ENCODE measurements around the gene PLPP7. TPM values are rescaled to one million over a fixed set of nuclear protein-coding genes. Genes with fewer than 3 reads are reported as not detected.
A peak's percentile ranks its signal among the peaks of the same experiment; 100 is the strongest.
"Not testable (repeated sequence)": the region's sequence is repeated elsewhere in the genome, so short reads cannot be mapped to it uniquely, and the experiment has no call there.

The PLPP7 gene
- total and polyA plus RNA-seq, 7 experiments from 2014 or later, result 0.12 to 0.71 (median 0.19) TPM; not detected in 1

DNA sequence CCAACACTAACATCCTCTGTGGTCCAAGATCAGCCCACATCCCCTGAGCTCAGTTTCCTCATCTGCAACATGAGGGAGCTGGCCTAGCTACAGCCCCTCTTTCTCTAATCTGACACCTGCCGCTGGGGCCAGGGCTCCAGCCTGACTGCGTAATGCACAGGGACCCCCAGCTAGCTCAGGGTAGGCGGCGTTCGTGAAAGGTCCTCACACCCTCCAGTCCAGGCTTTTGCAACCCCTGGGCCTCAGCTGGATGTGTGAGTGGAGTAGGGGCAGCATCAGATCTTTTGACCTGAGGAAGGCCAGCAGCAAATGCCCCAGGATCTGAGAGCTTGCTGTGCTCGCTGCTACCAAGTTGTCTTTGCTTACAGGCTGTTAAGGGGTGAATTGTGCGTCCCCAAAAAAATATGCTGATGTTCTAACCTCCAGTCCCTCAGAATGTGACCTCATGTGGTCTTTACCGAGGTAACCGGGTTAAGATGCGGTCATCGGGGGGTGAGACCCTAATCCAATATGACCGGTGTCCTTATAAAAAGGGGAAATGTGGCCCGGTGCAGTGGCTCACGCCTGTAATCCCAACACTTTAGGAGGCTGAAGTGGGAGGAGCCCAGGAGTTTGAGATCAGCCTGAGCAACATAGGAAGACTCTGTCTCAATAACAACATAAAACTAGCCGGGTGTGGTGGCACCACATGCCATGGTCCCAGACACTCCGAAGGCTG is 47.8 kb downstream of the PLPP7 start:
- ChIA-PET POLR2A (interaction anchor here (0.6 kb wide), 1 partner anchor 103 kb away, joined by 3 read pairs; no protein-coding TSS in a partner anchor), CTCF (interaction anchor here (1.0 to 9.8 kb wide), 11 partner anchors 9 to 170 kb away, joined by 3 to 147 read pairs (median 4); no protein-coding TSS in a partner anchor)
- intact Hi-C loops (cut with micrococcal nuclease), result loop anchor here (2.0 to 5.0 kb wide), 3 partner anchors 58 to 98 kb away; partner anchors contain the start of gene FAM78A (in 1 of the 2)
- no peaks in the 10 kb centered on the region for H3K36me3 ChIP-seq (ENCODE audit: control insufficient read depth in 2 of 3, insufficient read depth in 3 of 3, low read length in 3 of 3)
- DNase-seq (no peak), ATAC-seq (no peak)
- Mint-ChIP-seq H3K27me3 (peaks cover 0 to 24% (median 0%) of the 10 kb centered on the region in 5 donors), H3K36me3 (no peaks in the 10 kb centered on the region), H3K4me1 (peaks cover 4 to 7% (median 4%) of the 10 kb centered on the region in 7 donors), H3K27ac (peak overlapping the region in 1 of 9 donors; percentile 25), H3K9me3 (no peaks in the 10 kb centered on the region), H3K4me3 (no peak overlapping the region)
- H3K9me3 ChIP-seq (ENCODE audit: control insufficient read depth in 2 of 3, low read length in 3 of 3), result no peaks in the 10 kb centered on the region
- H3K27ac ChIP-seq (ENCODE audit: low read depth, low read length), result no peak overlapping the region
- no peaks in the 10 kb centered on the region for H3K27me3 ChIP-seq (ENCODE audit: control insufficient read depth in 2 of 2, insufficient read depth in 2 of 2, low read length in 2 of 2)
- H3K4me3 ChIP-seq (ENCODE audit: low read length), result no peak overlapping the region
- peaks cover 0 to 3% of the 10 kb centered on the region in 2 donors for H3K4me1 ChIP-seq (ENCODE audit: control insufficient read depth in 2 of 2, insufficient read depth in 2 of 2, low read length in 2 of 2)

DNA sequence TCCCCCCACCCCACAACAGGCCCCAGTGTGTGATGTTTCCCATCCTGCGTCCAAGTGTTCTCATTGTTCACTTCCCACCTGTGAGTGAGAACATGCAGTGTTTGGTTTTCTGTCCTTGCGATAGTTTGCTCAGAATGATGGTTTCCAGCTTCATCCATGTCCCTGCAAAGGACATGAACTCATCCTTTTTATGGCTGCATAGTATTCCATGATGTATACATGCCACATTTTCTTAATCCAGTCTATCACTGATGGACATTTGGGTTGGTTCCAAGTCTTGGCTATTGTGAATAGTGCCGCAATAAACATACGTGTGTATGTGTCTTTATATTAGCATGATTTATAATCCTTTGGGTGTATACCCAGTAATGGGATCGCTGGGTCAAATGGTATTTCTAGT is 49.7 kb downstream of the PLPP7 start:
- POLR2A ChIA-PET; H3K4me3 Mint-ChIP-seq; H3K36me3 Mint-ChIP-seq; H3K27ac Mint-ChIP-seq; CTCF ChIA-PET; H3K4me1 Mint-ChIP-seq; H3K36me3 ChIP-seq (ENCODE audit: control insufficient read depth in 2 of 3, insufficient read depth in 3 of 3, low read length in 3 of 3); H3K4me3 ChIP-seq (ENCODE audit: low read length); ATAC-seq; H3K9me3 Mint-ChIP-seq; H3K4me1 ChIP-seq (ENCODE audit: control insufficient read depth in 2 of 2, insufficient read depth in 2 of 2, low read length in 2 of 2); H3K9me3 ChIP-seq (ENCODE audit: control insufficient read depth in 2 of 3, low read length in 3 of 3); H3K27ac ChIP-seq (ENCODE audit: low read depth, low read length); H3K27me3 ChIP-seq (ENCODE audit: control insufficient read depth in 2 of 2, insufficient read depth in 2 of 2, low read length in 2 of 2); DNase-seq: not testable (repeated sequence)
- intact Hi-C loops (cut with micrococcal nuclease), result loop anchor here in 1 of 2 donors (5.0 kb wide), 1 partner anchor 62 kb away; the partner anchor contains the start of gene FAM78A
- peaks cover 0 to 42% (median 6%) of the 10 kb centered on the region in 5 donors for H3K27me3 Mint-ChIP-seq

DNA sequence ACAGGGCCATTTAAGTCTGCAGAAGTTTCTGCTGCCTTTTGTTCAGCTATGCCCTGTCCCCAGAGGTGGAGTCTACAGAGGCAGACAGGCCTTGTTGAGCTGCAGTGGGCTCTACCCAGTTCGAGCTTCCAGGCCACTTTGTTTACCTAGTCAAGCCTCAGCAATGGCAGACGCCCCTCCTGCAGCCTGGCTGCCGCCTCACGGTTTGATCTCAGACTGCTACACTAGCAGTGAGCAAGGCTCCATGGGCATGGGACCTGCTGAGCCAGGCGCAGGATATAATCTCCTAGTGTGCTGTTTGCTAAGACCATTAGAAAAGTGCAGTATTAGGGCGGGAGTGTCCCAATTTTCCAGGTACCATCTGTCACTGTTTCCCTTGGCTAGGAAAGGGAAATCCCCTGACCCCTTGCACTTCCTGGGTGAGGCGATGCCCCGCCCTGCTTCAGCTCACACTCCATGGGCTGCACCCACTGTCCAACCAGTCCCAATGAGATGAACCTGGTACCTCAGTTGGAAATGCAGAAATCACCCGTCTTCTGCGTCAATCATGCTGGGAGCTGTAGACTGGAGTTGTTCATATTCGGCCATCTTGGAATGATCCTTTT is 55.5 kb downstream of the PLPP7 start:
- ATAC-seq; DNase-seq; H3K4me3 ChIP-seq (ENCODE audit: low read length); H3K9me3 ChIP-seq (ENCODE audit: control insufficient read depth in 2 of 3, low read length in 3 of 3); H3K36me3 Mint-ChIP-seq; H3K36me3 ChIP-seq (ENCODE audit: control insufficient read depth in 2 of 3, insufficient read depth in 3 of 3, low read length in 3 of 3); H3K4me3 Mint-ChIP-seq; POLR2A ChIA-PET; H3K27ac ChIP-seq (ENCODE audit: low read depth, low read length); H3K27ac Mint-ChIP-seq; H3K9me3 Mint-ChIP-seq; intact Hi-C loops (cut with micrococcal nuclease); H3K4me1 ChIP-seq (ENCODE audit: control insufficient read depth in 2 of 2, insufficient read depth in 2 of 2, low read length in 2 of 2); H3K27me3 ChIP-seq (ENCODE audit: control insufficient read depth in 2 of 2, insufficient read depth in 2 of 2, low read length in 2 of 2): not testable (repeated sequence)
- CTCF ChIA-PET, result interaction anchor here (0.6 kb wide), 2 partner anchors 33 to 245 kb away, joined by 3 read pairs; no protein-coding TSS in a partner anchor
- peaks cover 0 to 11% (median 7%) of the 10 kb centered on the region in 7 donors for H3K4me1 Mint-ChIP-seq
- peaks cover 0 to 41% (median 6%) of the 10 kb centered on the region in 5 donors for H3K27me3 Mint-ChIP-seq

DNA sequence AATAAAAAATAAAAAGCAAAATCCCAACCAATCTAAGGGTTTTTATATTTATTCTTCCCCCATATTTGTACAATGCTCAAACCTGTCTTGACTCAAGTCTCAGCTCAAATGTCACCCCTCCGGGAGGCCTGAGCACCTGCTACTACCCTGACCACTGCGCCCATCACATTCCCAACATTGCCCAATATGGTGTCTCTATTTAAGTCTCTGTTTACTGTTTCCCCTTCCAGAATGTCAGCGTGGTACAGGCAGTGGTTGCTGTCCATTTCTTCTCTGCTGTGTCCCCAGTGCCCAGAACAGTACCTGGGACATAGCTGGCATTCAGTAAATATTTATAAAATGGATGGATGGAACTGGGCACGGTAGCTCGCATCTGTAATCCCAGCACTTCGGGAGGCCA is 57.0 kb downstream of the PLPP7 start:
- Histone ChIP-seq H3K36me3 (ENCODE audit: control insufficient read depth in 2 of 3, insufficient read depth in 3 of 3, low read length in 3 of 3) (no peaks in the 10 kb centered on the region), H3K27me3 (ENCODE audit: control insufficient read depth in 2 of 2, insufficient read depth in 2 of 2, low read length in 2 of 2) (no peaks in the 10 kb centered on the region), H3K4me1 (ENCODE audit: control insufficient read depth in 2 of 2, insufficient read depth in 2 of 2, low read length in 2 of 2) (peaks cover 4 to 9% of the 10 kb centered on the region in 2 donors), H3K4me3 (ENCODE audit: low read length) (no peak overlapping the region), H3K9me3 (ENCODE audit: control insufficient read depth in 2 of 3, low read length in 3 of 3) (no peaks in the 10 kb centered on the region), H3K27ac (ENCODE audit: low read depth, low read length) (no peak overlapping the region)
- Mint-ChIP-seq H3K4me3 (no peak overlapping the region), H3K27me3 (peaks cover 0 to 27% (median 6%) of the 10 kb centered on the region in 5 donors), H3K4me1 (peaks cover 0 to 15% (median 10%) of the 10 kb centered on the region in 7 donors), H3K27ac (no peak overlapping the region), H3K9me3 (peaks cover 0 to 2% (median 0%) of the 10 kb centered on the region in 11 donors), H3K36me3 (peaks cover 0 to 2% (median 0%) of the 10 kb centered on the region in 5 donors)
- intact Hi-C loops (cut with micrococcal nuclease), result no loop called here
- no peak for ATAC-seq
- no peak for DNase-seq
- POLR2A ChIA-PET, result no interaction called here
- CTCF ChIA-PET, result interaction anchor here (0.9 to 6.9 kb wide), 2 partner anchors 10 to 133 kb away, joined by 3 to 45 read pairs; no protein-coding TSS in a partner anchor

DNA sequence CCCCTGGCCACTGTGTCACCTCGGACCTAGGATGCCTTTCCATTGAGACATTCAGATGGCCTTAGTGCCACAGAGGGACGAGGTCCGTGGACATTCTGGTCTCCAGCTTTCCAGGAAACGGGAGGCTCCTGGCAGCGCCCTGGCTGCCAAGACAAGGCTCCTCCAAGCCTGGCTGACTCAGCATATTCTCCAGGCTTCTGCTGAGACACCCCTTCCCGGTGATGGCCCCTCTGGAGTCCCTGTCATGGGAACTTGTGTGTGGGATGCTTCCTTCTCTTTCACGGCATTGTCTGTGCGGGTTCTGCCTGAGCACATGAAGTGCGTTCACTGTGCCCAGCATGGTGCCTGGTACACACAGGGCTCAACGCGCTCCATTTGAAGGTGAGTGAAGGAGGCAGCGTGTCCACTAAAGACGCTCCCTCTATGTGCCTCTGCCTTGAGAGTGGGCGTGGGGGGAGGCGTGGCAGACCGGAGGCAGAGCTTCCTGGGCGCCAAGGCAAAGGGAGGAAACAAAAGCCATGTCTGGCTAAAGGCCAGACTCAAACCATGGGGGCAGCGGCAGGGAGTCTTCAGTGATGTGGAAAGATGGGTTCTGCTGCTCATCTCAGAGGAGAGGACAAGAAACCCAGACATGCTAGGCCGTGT is 58.0 kb downstream of the PLPP7 start:
- no peak for DNase-seq
- ATAC-seq, result no peak
- Mint-ChIP-seq H3K27me3 (peaks cover 0 to 21% (median 6%) of the 10 kb centered on the region in 5 donors), H3K36me3 (peaks cover 0 to 2% (median 0%) of the 10 kb centered on the region in 5 donors), H3K4me3 (no peak overlapping the region), H3K27ac (peak overlapping the region in 1 of 9 donors; percentile 17), H3K4me1 (peaks cover 0 to 15% (median 10%) of the 10 kb centered on the region in 7 donors), H3K9me3 (peaks cover 0 to 2% (median 0%) of the 10 kb centered on the region in 11 donors)
- Histone ChIP-seq H3K9me3 (ENCODE audit: control insufficient read depth in 2 of 3, low read length in 3 of 3) (no peaks in the 10 kb centered on the region), H3K4me3 (ENCODE audit: low read length) (no peak overlapping the region), H3K27ac (ENCODE audit: low read depth, low read length) (no peak overlapping the region), H3K27me3 (ENCODE audit: control insufficient read depth in 2 of 2, insufficient read depth in 2 of 2, low read length in 2 of 2) (no peaks in the 10 kb centered on the region), H3K36me3 (ENCODE audit: control insufficient read depth in 2 of 3, insufficient read depth in 3 of 3, low read length in 3 of 3) (no peaks in the 10 kb centered on the region), H3K4me1 (ENCODE audit: control insufficient read depth in 2 of 2, insufficient read depth in 2 of 2, low read length in 2 of 2) (peaks cover 4 to 9% of the 10 kb centered on the region in 2 donors)
- intact Hi-C loops (cut with micrococcal nuclease), result no loop called here
- ChIA-PET POLR2A (no interaction called here), CTCF (interaction anchor here (6.9 kb wide), 1 partner anchor 132 kb away, joined by 45 read pairs; no protein-coding TSS in a partner anchor)

All from naive thymus-derived CD4-positive, alpha-beta T cell (primary cell).